ENCODE data around the gene RDM1.
"Not testable (repeated sequence)": the region's sequence is repeated elsewhere in the genome, so short reads cannot be mapped to it uniquely, and the experiment has no call there.

RDM1 gene

GRCh38 chr17:35942588-35943186, 12.1 kb upstream of the RDM1 start:
- in situ Hi-C loops (cut with HindIII; ENCODE audit: low pct_ligation_motif_present, low pct_unique_long_range_greater_than_20kb, low sequenced_read_pairs), result no loop called here

GRCh38 chr17:35938492-35938891, 7.9 kb upstream of the RDM1 start:
- in situ Hi-C loops (cut with HindIII; ENCODE audit: low pct_ligation_motif_present, low pct_unique_long_range_greater_than_20kb, low sequenced_read_pairs); DNase-seq: not testable (repeated sequence)

More at GRCh38 chr17:35942588-35943186, 12.1 kb upstream of the RDM1 start:
- DNase-seq, result no peak

GRCh38 chr17:35936063-35936462, 5.5 kb upstream of the RDM1 start:
- no peak for DNase-seq
- in situ Hi-C loops (cut with HindIII; ENCODE audit: low pct_ligation_motif_present, low pct_unique_long_range_greater_than_20kb, low sequenced_read_pairs), result no loop called here

- DNase-seq, result no peak
- in situ Hi-C loops (cut with HindIII; ENCODE audit: low pct_ligation_motif_present, low pct_unique_long_range_greater_than_20kb, low sequenced_read_pairs), result no loop called here
These were observed 4.2 kb upstream of the RDM1 start for GRCh38 chr17:35934760-35935159.

- no peak for DNase-seq
- in situ Hi-C loops (cut with HindIII; ENCODE audit: low pct_ligation_motif_present, low pct_unique_long_range_greater_than_20kb, low sequenced_read_pairs), result no loop called here
These were observed 2.0 kb upstream of the RDM1 start for GRCh38 chr17:35932586-35932985.

- in situ Hi-C loops (cut with HindIII; ENCODE audit: low pct_ligation_motif_present, low pct_unique_long_range_greater_than_20kb, low sequenced_read_pairs), result no loop called here
- DNase-seq, result peak; percentile 36
These were observed 1.3 kb upstream of the RDM1 start for GRCh38 chr17:35931794-35932425.

- in situ Hi-C loops (cut with HindIII; ENCODE audit: low pct_ligation_motif_present, low pct_unique_long_range_greater_than_20kb, low sequenced_read_pairs), result no loop called here
- DNase-seq, result no peak
These were observed 2.9 kb downstream of the RDM1 start for GRCh38 chr17:35927714-35928113.

GRCh38 chr17:35923609-35924114, 6.9 kb downstream of the RDM1 start:
- in situ Hi-C loops (cut with HindIII; ENCODE audit: low pct_ligation_motif_present, low pct_unique_long_range_greater_than_20kb, low sequenced_read_pairs), result no loop called here
- DNase-seq, result no peak

GRCh38 chr17:35920229-35920628, 10.3 kb downstream of the RDM1 start:
- no peak for DNase-seq
- in situ Hi-C loops (cut with HindIII; ENCODE audit: low pct_ligation_motif_present, low pct_unique_long_range_greater_than_20kb, low sequenced_read_pairs), result no loop called here

- no peak for DNase-seq
- in situ Hi-C loops (cut with HindIII; ENCODE audit: low pct_ligation_motif_present, low pct_unique_long_range_greater_than_20kb, low sequenced_read_pairs), result no loop called here
These were observed 11.9 kb downstream of the RDM1 start for GRCh38 chr17:35918665-35919064.

- in situ Hi-C loops (cut with HindIII; ENCODE audit: low pct_ligation_motif_present, low pct_unique_long_range_greater_than_20kb, low sequenced_read_pairs), result no loop called here
- no peak for DNase-seq
These were observed 12.9 kb downstream of the RDM1 start for GRCh38 chr17:35917519-35918213.

- DNase-seq, result no peak
- in situ Hi-C loops (cut with HindIII; ENCODE audit: low pct_ligation_motif_present, low pct_unique_long_range_greater_than_20kb, low sequenced_read_pairs), result no loop called here
These were observed 15.2 kb downstream of the RDM1 start for GRCh38 chr17:35915153-35915964.

GRCh38 chr17:35914354-35914753, 16.2 kb downstream of the RDM1 start:
- in situ Hi-C loops (cut with HindIII; ENCODE audit: low pct_ligation_motif_present, low pct_unique_long_range_greater_than_20kb, low sequenced_read_pairs), result no loop called here
- DNase-seq, result no peak

- in situ Hi-C loops (cut with HindIII; ENCODE audit: low pct_ligation_motif_present, low pct_unique_long_range_greater_than_20kb, low sequenced_read_pairs), result no loop called here
- no peak for DNase-seq
These were observed 17.0 kb downstream of the RDM1 start for GRCh38 chr17:35913609-35914008.

- DNase-seq, result no peak
- in situ Hi-C loops (cut with HindIII; ENCODE audit: low pct_ligation_motif_present, low pct_unique_long_range_greater_than_20kb, low sequenced_read_pairs), result no loop called here
These were observed 17.6 kb downstream of the RDM1 start for GRCh38 chr17:35912942-35913341.

- DNase-seq, result no peak
- in situ Hi-C loops (cut with HindIII; ENCODE audit: low pct_ligation_motif_present, low pct_unique_long_range_greater_than_20kb, low sequenced_read_pairs), result no loop called here
These were observed 18.1 kb downstream of the RDM1 start for GRCh38 chr17:35912339-35912912.

GRCh38 chr17:35909408-35909807, 21.2 kb downstream of the RDM1 start:
- no peak for DNase-seq

GRCh38 chr17:35907691-35908090, 22.9 kb downstream of the RDM1 start:
- DNase-seq, result no peak
- in situ Hi-C loops (cut with HindIII; ENCODE audit: low pct_ligation_motif_present, low pct_unique_long_range_greater_than_20kb, low sequenced_read_pairs), result no loop called here

More at GRCh38 chr17:35909408-35909807, 21.2 kb downstream of the RDM1 start:
- in situ Hi-C loops (cut with HindIII; ENCODE audit: low pct_ligation_motif_present, low pct_unique_long_range_greater_than_20kb, low sequenced_read_pairs), result no loop called here
